DMS153 (cell line): ENCODE data around the gene RFFL.
A peak's percentile ranks its signal among the peaks of the same experiment; 100 is the strongest.

Experiments
- DNase-seq: peaks from one replicate; lab custom pipeline; 2025; lab: John Stamatoyannopoulos, UW

The RFFL gene

DNA sequence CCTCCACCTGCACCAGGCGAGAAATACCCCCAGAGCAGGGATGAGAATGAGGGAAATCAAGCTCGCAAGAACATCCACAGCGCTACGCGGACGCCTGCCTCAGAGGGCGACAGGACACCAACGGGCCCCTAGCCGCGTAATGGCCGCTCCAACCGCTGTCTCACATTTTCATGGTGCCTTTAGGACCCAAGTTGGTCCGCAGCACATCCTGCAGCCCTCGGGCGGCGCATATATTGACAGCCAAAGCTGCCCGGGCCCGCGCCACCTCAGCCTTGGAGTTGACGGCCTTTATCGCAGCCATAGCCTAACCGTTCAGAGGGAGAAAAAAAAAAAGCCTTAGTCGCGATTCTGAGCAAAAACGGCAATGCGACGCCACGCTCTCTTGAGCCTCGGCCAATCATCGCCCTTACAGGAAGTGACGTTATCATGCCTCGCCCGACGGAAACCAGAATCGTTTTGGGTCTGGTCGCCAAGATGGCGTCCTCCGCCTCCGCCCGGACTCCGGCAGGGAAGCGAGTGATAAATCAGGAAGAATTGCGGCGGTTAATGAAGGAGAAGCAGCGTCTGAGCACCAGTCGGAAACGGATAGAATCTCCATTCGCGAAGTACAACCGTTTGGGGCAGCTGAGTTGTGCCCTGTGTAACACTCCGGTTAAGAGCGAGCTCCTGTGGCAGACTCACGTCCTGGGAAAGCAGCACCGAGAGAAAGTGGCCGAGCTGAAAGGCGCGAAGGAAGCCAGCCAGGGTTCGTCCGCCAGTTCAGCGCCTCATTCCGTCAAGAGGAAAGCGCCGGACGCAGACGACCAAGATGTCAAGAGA, 102.2 kb downstream of the RFFL start, which contains the start of the genes CCT6B and ZNF830:
TSS of gene CCT6B (minus strand) at position 368 of the 819 bp plus-strand sequence. CDS start at position 301, 67 bp downstream.
TSS of gene ZNF830 (plus strand) at position 448 of the 819 bp plus-strand sequence. CDS start at position 475, 27 bp downstream.
- DNase-seq = peak; percentile 81

DNA sequence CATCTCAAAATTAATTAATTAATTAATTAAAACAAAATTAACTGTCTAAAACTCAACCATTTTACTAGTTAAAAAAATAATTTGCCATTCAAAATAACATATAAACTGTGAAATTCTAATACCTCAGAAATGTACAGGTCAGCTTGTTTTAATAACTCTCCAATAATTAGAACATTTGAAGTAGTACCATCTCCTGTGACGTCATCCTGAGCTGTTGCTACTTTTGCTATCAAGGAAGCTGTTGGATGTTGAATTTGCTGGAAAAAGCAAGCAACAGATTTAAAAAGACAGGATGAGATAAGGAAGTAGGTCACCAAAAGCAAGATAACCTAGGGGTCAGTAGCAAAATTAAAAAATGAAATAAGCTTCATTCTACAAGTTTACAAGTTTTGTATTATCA, 105.1 kb downstream of the RFFL start:
- DNase-seq = no peak
